Chondrocyte (in vitro differentiated cells): ENCODE measurements around the gene CHN1. TPM values are rescaled to one million over a fixed set of nuclear protein-coding genes. Genes with fewer than 3 reads are reported as not detected.

Experiments used
- DNase-seq: peaks from one replicate; pipeline ENCODE4 v3.0.0; 2021; ENCODE audit warnings: mixed read lengths, low spot score
- H3K27ac Mint-ChIP-seq: one replicate; pipeline ENCODE4 v1.8.0; 2021; ENCODE audit warnings: mild to moderate bottlenecking, moderate library complexity, mixed read lengths; ENCODE audit not compliant: unreplicated experiment
- H3K27me3 Mint-ChIP-seq: 2 replicates; pipeline ENCODE4 v1.8.0; 2021; ENCODE audit warnings: low read depth, mixed read lengths
- H3K36me3 Mint-ChIP-seq: 2 replicates; pipeline ENCODE4 v1.8.0; 2021; ENCODE audit warnings: low read depth, mixed read lengths
- H3K4me1 Mint-ChIP-seq: 2 replicates; pipeline ENCODE4 v1.8.0; 2021; ENCODE audit warnings: low read depth, mild to moderate bottlenecking, mixed read lengths
- H3K4me3 Mint-ChIP-seq: one replicate; pipeline ENCODE4 v1.8.0; 2021; ENCODE audit warnings: mild to moderate bottlenecking, moderate library complexity, mixed read lengths; ENCODE audit not compliant: unreplicated experiment
- H3K9me3 Mint-ChIP-seq: 2 replicates; pipeline ENCODE4 v1.8.0; 2021; ENCODE audit warnings: low read depth, mixed read lengths
- total RNA-seq: library from RNA; stranded (reverse); gene quantifications from 3 replicates; pipeline ENCODE4 v1.2.1, GENCODE V29; 2021
- TF ChIP-seq, protein P1 (sequence below): fragments of 200-600 bp; sonication (generic); IDR thresholded peaks from 2 replicates; pipeline ENCODE4 v1.5.0; 2021; ENCODE audit warnings: antibody characterized with exemption, mild to moderate bottlenecking, moderate library complexity

CHN1 gene
- total RNA-seq, 1 donor from 2014 or later: 23.1 TPM

DNA sequence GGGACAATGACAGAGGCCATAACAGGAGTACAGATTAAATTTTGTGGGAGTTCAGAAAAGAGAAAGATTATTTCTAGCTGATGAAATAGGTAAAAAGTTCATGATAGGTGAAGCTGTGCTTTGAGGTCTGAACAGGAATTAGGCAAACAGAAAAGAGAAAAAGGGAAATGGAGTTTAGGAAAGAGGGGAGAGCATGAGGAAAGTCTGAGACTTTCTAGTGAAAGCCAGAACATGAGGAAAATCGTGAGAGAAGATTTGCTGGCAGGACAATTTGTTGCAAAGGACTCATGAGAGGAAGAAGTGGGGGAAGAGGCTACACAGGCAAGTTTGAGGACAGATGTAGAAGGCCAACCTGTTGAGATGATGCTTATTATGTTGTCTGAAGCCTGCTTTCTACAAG is 6.3 kb upstream of the CHN1 start:
- TF ChIP-seq, protein P1, sequence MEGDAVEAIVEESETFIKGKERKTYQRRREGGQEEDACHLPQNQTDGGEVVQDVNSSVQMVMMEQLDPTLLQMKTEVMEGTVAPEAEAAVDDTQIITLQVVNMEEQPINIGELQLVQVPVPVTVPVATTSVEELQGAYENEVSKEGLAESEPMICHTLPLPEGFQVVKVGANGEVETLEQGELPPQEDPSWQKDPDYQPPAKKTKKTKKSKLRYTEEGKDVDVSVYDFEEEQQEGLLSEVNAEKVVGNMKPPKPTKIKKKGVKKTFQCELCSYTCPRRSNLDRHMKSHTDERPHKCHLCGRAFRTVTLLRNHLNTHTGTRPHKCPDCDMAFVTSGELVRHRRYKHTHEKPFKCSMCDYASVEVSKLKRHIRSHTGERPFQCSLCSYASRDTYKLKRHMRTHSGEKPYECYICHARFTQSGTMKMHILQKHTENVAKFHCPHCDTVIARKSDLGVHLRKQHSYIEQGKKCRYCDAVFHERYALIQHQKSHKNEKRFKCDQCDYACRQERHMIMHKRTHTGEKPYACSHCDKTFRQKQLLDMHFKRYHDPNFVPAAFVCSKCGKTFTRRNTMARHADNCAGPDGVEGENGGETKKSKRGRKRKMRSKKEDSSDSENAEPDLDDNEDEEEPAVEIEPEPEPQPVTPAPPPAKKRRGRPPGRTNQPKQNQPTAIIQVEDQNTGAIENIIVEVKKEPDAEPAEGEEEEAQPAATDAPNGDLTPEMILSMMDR: no peak
- Mint-ChIP-seq H3K36me3 (no peaks in the 10 kb centered on the region), H3K9me3 (no peaks in the 10 kb centered on the region), H3K4me1 (peaks cover 6% of the 10 kb centered on the region), H3K27me3 (peaks cover 10% of the 10 kb centered on the region), H3K4me3 (no peak overlapping the region), H3K27ac (no peak overlapping the region)
- DNase-seq: no peak

DNA sequence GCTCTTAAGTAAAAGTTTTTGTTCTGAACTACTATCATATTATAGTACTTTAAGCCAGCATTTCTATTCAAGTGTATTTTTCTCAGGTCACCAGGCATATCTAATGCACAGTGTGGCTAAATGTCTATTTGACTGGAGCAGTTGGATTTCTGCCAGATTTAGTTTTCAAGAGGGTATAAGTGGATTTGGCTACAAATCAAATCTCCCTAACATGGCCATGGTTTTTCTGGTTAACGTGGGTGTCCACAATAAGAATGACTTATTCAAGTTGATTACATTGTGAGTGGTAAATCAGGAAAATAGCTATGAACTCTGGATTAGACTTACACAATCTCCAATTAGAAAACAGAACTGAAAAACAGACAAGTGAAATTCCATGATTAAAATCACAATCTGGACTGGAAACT is 5.7 kb upstream of the CHN1 start:
- TF ChIP-seq, protein P1: no peak
- peaks cover 12% of the 10 kb centered on the region for H3K27me3 Mint-ChIP-seq
- H3K36me3 Mint-ChIP-seq: no peaks in the 10 kb centered on the region
- no peak overlapping the region for H3K27ac Mint-ChIP-seq
- peaks cover 8% of the 10 kb centered on the region for H3K4me1 Mint-ChIP-seq
- no peak for DNase-seq
- no peaks in the 10 kb centered on the region for H3K9me3 Mint-ChIP-seq
- no peak overlapping the region for H3K4me3 Mint-ChIP-seq

DNA sequence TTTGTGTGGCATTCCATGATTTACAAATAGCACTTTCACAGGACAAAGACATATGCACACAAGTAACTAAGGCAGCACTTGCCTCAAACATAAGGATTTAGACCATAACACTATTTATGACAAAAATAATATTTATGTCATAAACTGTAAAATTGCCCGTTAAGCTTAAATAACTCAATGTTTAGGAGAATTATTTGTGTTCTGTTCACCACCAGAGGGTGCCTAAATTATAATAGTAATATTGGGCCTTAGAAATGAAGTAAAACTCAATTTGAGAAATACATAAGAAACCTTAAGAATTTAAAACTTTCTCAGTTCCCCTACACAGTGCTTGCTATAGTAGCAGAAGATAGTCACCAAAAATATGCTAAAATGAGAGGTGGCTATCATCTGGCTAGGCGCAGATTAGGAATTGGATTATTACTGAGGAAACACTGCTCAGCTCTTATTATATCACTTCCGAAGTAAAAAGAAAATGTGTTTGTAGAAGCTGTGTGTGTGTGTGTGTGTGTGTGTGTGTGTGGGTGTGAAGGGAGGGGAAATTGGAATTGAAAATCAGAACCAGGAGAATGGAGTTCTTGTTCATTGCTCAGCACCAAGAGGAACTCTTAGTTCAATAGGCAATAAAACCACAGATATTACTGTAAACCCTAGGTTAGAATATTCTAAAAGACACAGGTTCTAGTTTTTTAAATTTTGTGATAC is 4.9 kb upstream of the CHN1 start:
- peaks cover 12% of the 10 kb centered on the region for H3K27me3 Mint-ChIP-seq
- peaks cover 12% of the 10 kb centered on the region for H3K4me1 Mint-ChIP-seq
- no peaks in the 10 kb centered on the region for H3K9me3 Mint-ChIP-seq
- TF ChIP-seq, protein P1: peak; percentile 58
- no peak overlapping the region for H3K4me3 Mint-ChIP-seq
- H3K27ac Mint-ChIP-seq: no peak overlapping the region
- H3K36me3 Mint-ChIP-seq: no peaks in the 10 kb centered on the region
- no peak for DNase-seq

DNA sequence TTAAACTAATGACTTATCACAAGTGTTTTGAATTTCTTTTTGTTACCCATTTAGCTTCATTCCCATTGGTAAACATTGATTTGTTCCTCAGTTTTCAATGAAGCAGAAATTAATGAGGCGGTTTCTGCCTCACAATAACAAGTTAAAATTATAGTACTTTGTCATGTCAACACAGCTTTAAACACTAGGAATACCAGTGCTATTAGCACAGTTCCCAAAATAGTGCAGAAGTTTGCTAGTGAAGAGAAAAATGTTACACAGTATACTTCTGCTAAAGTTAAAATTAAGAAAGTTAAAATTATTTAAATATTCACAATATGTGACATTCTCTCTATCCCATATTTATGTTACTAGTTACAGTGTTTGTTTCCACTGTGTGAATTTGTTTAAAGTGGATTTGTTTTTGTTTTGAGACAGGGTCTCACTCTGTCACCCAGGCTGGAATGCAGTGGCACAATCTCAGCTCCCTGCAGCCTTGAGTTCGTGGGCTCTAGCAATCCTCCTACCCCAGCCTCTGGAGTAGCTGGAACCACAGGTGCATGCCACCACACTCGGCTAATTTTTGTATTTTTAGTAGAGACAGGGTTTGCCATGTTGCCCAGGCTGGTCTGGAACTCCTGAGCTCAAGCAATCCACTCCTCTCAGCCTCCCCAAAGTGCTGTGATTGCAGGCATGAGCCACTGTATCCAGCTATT is 3.8 kb upstream of the CHN1 start:
- Mint-ChIP-seq H3K36me3 (no peaks in the 10 kb centered on the region), H3K27ac (no peak overlapping the region), H3K4me1 (peaks cover 16% of the 10 kb centered on the region), H3K27me3 (peaks cover 12% of the 10 kb centered on the region), H3K4me3 (no peak overlapping the region), H3K9me3 (no peaks in the 10 kb centered on the region)
- DNase-seq: no peak
- TF ChIP-seq, protein P1: no peak

DNA sequence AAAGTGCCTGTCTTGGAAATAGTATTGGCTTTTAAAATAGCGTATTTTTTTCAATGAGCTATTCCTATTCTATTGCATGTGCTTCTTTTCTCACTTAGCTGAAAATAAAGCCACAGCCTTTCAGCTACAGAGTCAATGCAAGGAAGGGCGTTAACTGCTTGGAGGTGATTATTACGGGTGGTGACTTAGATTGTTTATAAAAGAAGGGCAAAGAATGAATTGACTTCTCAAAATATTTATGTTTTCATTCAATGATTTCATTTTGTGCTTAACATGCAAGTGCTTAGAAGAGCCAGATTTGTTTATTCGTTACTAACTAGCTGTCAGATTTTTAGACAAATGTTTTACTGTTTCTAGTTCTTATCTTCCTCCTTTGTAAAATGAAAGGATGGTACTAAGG is 2.8 kb upstream of the CHN1 start:
- Mint-ChIP-seq H3K4me1 (peaks cover 12% of the 10 kb centered on the region), H3K9me3 (no peaks in the 10 kb centered on the region), H3K27me3 (peaks cover 12% of the 10 kb centered on the region), H3K36me3 (no peaks in the 10 kb centered on the region), H3K4me3 (no peak overlapping the region), H3K27ac (no peak overlapping the region)
- TF ChIP-seq, protein P1: no peak
- no peak for DNase-seq
